ENCODE measurements around the gene KANK4.

Gene KANK4

DNA sequence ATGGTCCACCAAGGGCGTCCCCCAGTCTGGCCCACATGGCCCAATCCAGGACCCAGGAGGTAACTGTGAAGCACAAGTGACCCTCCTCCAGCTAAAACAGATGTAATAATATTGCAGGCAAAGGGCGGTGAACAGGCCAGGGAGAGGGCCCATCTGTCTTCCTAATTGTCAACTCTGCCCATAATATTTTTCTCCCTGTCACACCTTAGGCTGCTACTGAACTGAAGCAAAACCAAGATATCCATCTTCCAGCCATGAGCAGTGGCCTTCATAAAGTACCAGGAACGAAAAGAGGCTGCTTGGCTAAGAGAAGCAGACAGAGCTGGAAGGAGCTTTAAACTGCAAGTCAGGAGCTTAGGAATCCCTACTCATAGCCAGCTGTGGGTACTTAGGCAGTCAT lies 3.1 kb downstream of the KANK4 start:
- H3K9ac ChIP-seq (ENCODE audit: insufficient read length) = no peak overlapping the region
- no peak for DNase-seq (ENCODE audit: low read depth, low spot score)
- H3K27ac ChIP-seq = no peak overlapping the region
- no peaks in the 10 kb centered on the region for H3K36me3 ChIP-seq (ENCODE audit: insufficient read depth, low read length)
- H3K4me3 ChIP-seq = no peak overlapping the region
- no peaks in the 10 kb centered on the region for H3K9me3 ChIP-seq (ENCODE audit: low read depth, low read length)
- TF ChIP-seq FOXP2 (optimal IDR thresholded peaks at IDR 0.05; ENCODE audit: control extremely low read depth, extremely low read length, insufficient read depth) (no peak), POLR2AphosphoS5 (IDR thresholded peaks at IDR 0.05; ENCODE audit: borderline replicate concordance, low read depth, low read length) (no peak), EZH2 (IDR thresholded peaks at IDR 0.05) (no peak)

DNA sequence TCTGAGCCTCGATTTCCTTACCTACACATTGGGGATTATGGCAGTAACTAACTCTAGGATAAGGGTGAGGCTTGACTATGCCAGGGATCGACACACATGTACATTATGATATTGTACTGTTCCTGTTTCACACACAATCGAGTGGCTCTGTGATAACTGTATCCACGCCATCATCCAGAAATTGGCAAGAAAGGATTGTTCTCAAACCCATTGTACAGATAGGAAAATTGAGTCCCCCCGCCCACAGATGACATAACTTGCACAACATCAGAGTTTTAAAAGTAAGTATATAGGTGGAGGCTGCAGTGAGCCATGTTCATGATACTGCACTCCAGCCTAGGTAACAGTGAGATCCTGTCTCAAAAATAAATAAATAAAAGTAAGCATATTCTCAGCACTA lies 3.8 kb downstream of the KANK4 start:
- Histone ChIP-seq H3K27ac (no peak overlapping the region), H3K9ac (ENCODE audit: insufficient read length) (no peak overlapping the region), H3K9me3 (ENCODE audit: low read depth, low read length) (no peaks in the 10 kb centered on the region), H3K36me3 (ENCODE audit: insufficient read depth, low read length) (no peaks in the 10 kb centered on the region), H3K4me3 (no peak overlapping the region)
- DNase-seq (ENCODE audit: low read depth, low spot score) = no peak
- no peak for TF ChIP-seq EZH2 (IDR thresholded peaks at IDR 0.05)
- TF ChIP-seq POLR2AphosphoS5 (IDR thresholded peaks at IDR 0.05; ENCODE audit: borderline replicate concordance, low read depth, low read length) = no peak
- no peak for TF ChIP-seq FOXP2 (optimal IDR thresholded peaks at IDR 0.05; ENCODE audit: control extremely low read depth, extremely low read length, insufficient read depth)

DNA sequence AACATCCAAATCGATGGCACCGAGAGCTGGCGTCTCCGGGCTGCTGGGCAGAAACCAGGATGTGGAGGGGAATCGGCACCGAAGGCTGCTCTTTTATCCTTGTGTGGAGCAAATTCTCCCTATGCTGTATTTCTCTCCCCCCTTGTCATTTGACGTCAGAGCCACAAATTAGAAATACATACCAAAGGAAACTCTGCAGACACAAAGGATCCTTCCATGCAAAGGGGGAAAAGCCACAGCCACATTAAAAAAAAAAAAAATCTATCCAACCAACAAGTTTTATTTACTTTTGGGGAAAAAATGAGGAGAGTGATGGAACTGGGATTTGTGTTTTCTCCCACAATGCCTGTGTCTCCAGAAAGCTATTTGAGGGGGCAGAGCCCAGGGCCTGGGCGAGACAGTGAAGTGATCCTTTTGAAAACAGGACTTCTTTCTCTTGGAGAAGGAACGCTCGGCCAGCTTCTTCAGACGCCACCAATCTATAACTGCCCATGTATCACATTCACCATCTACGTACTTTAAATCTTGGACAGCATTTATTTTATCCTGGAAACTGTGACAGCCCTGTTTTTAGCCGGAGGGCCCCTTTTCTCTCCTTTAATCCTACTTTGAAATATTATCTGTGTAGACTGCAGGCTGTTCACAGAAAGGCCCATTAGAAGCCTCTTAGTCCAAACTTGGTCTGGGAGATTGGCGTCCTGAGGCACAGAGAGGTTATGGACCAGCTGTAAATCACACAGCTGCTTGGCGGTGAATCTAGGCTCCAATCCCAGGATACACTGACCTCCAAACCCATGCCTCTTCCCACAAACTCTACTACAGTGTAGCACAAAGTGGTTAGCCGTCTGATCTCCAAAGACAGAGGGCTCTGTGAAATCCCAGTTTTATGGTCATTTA lies 4.5 kb downstream of the KANK4 start:
- no peak for TF ChIP-seq POLR2AphosphoS5 (IDR thresholded peaks at IDR 0.05; ENCODE audit: borderline replicate concordance, low read depth, low read length)
- TF ChIP-seq FOXP2 (optimal IDR thresholded peaks at IDR 0.05; ENCODE audit: control extremely low read depth, extremely low read length, insufficient read depth) = no peak
- no peak for TF ChIP-seq EZH2 (IDR thresholded peaks at IDR 0.05)
- Histone ChIP-seq H3K36me3 (ENCODE audit: insufficient read depth, low read length) (no peaks in the 10 kb centered on the region), H3K9me3 (ENCODE audit: low read depth, low read length) (no peaks in the 10 kb centered on the region), H3K4me3 (no peak overlapping the region), H3K27ac (no peak overlapping the region), H3K9ac (ENCODE audit: insufficient read length) (no peak overlapping the region)
- DNase-seq (ENCODE audit: low read depth, low spot score) = no peak

DNA sequence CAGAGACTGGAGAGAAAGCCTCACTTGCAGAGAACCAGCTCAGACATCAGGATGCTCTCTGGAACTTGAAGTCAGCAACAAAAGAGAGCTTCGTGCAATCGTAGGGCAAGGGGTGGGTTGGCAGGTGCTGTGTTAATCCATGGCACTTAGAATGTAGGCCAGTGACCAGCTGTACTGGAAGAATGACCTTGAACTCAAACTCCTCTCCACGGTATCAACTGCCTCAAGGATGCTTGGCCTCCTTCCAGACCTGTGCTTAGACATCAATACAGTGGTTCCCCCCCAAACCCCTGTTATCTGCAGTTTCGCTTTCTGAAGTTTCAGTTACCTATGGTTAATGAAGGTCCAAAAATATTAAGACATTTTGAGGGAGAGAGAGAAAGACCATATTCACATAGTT lies 6.5 kb downstream of the KANK4 start:
- no peak overlapping the region for H3K27ac ChIP-seq
- no peak for TF ChIP-seq FOXP2 (optimal IDR thresholded peaks at IDR 0.05; ENCODE audit: control extremely low read depth, extremely low read length, insufficient read depth)
- TF ChIP-seq POLR2AphosphoS5 (IDR thresholded peaks at IDR 0.05; ENCODE audit: borderline replicate concordance, low read depth, low read length) = no peak
- TF ChIP-seq EZH2 (IDR thresholded peaks at IDR 0.05) = no peak
- no peak overlapping the region for H3K9ac ChIP-seq (ENCODE audit: insufficient read length)
- H3K4me3 ChIP-seq = no peak overlapping the region
- no peaks in the 10 kb centered on the region for H3K36me3 ChIP-seq (ENCODE audit: insufficient read depth, low read length)
- DNase-seq (ENCODE audit: low read depth, low spot score) = no peak
- no peaks in the 10 kb centered on the region for H3K9me3 ChIP-seq (ENCODE audit: low read depth, low read length)

DNA sequence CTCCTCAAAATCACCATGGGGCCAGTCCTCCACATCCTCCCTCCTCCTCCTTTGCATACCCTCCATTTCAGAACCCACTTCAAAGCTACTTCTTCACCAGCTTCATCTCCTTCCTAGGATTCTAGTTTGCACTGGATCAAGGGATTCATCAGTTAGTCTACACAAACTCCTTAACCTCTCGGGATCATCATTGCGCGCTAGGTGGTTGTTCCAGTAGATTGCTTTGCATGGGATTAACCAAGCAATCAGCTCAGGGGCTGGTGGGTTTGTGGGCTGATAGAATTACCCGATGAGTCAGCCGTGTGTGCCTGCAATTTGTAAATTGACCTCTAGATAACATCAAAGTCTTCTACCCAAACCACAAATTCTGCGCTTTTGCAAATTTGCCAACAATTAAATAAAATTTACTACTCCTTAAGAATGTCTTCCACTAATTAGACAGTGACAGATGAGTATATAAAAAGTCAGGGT lies 7.7 kb downstream of the KANK4 start:
- Histone ChIP-seq H3K9ac (ENCODE audit: insufficient read length) (no peak overlapping the region), H3K36me3 (ENCODE audit: insufficient read depth, low read length) (no peaks in the 10 kb centered on the region), H3K4me3 (no peak overlapping the region), H3K9me3 (ENCODE audit: low read depth, low read length) (no peaks in the 10 kb centered on the region), H3K27ac (no peak overlapping the region)
- DNase-seq (ENCODE audit: low read depth, low spot score) = peak; percentile 10
- TF ChIP-seq POLR2AphosphoS5 (IDR thresholded peaks at IDR 0.05; ENCODE audit: borderline replicate concordance, low read depth, low read length) = no peak; the same call in 1 of the 2 replicates
- no peak for TF ChIP-seq FOXP2 (optimal IDR thresholded peaks at IDR 0.05; ENCODE audit: control extremely low read depth, extremely low read length, insufficient read depth)
- no peak for TF ChIP-seq EZH2 (IDR thresholded peaks at IDR 0.05)

DNA sequence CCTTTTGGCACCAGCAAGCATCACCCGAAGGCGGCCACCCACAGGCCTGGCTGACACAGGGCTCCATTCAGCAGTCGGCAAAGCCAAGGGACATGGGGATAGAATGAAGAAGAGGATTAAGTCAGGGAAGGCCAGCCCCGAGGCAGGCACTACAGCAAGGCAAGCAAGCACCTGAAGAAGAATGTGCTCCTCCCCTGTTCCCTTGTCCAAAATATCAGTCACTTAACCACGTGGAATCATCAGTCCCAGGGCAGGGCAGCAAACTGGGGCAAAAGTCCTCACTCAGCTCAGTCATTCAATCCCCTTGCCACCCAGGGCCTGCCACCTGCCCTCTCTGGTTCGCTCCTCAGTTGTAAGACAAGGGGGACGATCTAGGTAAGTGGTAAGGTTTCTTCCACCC lies 9.3 kb downstream of the KANK4 start:
- Histone ChIP-seq H3K27ac (no peak overlapping the region), H3K36me3 (ENCODE audit: insufficient read depth, low read length) (no peaks in the 10 kb centered on the region), H3K9ac (ENCODE audit: insufficient read length) (no peak overlapping the region), H3K9me3 (ENCODE audit: low read depth, low read length) (no peaks in the 10 kb centered on the region), H3K4me3 (no peak overlapping the region)
- no peak for DNase-seq (ENCODE audit: low read depth, low spot score)
- no peak for TF ChIP-seq EZH2 (IDR thresholded peaks at IDR 0.05)
- no peak for TF ChIP-seq POLR2AphosphoS5 (IDR thresholded peaks at IDR 0.05; ENCODE audit: borderline replicate concordance, low read depth, low read length)
- no peak for TF ChIP-seq FOXP2 (optimal IDR thresholded peaks at IDR 0.05; ENCODE audit: control extremely low read depth, extremely low read length, insufficient read depth)

DNA sequence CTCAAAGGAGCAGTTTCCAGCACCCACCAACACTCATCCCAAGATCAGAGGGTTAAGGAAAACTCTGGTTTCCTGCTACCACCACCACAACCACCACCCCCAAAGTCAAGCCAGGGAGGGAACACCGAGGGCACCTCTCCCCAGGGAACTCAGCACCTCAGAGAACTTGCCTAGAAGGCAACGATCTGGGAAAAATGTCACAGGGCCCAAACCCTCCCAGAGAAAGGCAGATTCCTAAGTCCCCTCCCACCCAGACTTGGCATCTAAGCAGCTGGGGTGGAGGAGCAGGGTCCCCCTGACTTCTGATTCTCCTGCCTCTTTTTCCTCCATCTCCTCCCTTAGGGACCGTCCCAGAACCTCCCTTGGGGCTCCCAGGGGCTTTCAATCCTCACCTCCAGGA lies 10.6 kb downstream of the KANK4 start:
- H3K36me3 ChIP-seq (ENCODE audit: insufficient read depth, low read length) = no peaks in the 10 kb centered on the region
- H3K4me3 ChIP-seq = no peak overlapping the region
- DNase-seq (ENCODE audit: low read depth, low spot score) = no peak
- H3K9me3 ChIP-seq (ENCODE audit: low read depth, low read length) = no peaks in the 10 kb centered on the region
- no peak overlapping the region for H3K27ac ChIP-seq
- no peak overlapping the region for H3K9ac ChIP-seq (ENCODE audit: insufficient read length)
- no peak for TF ChIP-seq POLR2AphosphoS5 (IDR thresholded peaks at IDR 0.05; ENCODE audit: borderline replicate concordance, low read depth, low read length)
- no peak for TF ChIP-seq FOXP2 (optimal IDR thresholded peaks at IDR 0.05; ENCODE audit: control extremely low read depth, extremely low read length, insufficient read depth)
- no peak for TF ChIP-seq EZH2 (IDR thresholded peaks at IDR 0.05)

DNA sequence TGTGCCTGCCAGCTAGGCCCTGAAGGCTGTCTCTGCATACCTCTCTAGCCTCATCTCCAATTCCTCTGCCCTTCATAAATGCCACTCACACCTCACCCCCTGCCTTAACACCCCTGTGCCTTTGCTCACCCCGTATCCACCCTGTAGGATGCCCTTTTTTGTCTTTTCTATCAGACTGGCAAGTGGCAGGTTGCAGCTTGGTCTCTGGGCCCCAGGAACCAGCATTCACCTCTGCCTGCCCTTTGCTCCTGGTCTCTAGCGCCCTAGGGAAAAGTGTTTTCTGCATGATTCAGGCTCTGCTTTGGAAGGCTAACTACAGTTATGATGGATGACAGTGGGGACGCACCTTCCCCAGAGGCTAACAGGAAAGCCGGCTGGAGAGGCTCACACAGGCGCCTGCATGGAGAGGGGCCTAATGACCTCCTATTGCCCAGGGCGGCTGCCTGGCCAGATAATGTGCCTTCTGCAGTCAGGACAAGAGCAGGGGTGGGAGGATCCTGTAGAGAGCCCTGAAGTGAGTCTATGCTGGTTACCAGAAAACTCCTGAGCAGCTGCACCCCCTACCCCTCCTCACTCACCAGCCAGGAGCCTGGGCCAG lies 11.2 kb downstream of the KANK4 start:
- Histone ChIP-seq H3K9me3 (ENCODE audit: low read depth, low read length) (no peaks in the 10 kb centered on the region), H3K36me3 (ENCODE audit: insufficient read depth, low read length) (no peaks in the 10 kb centered on the region), H3K9ac (ENCODE audit: insufficient read length) (no peak overlapping the region), H3K4me3 (no peak overlapping the region), H3K27ac (no peak overlapping the region)
- TF ChIP-seq POLR2AphosphoS5 (IDR thresholded peaks at IDR 0.05; ENCODE audit: borderline replicate concordance, low read depth, low read length) (no peak), EZH2 (IDR thresholded peaks at IDR 0.05) (no peak), FOXP2 (optimal IDR thresholded peaks at IDR 0.05; ENCODE audit: control extremely low read depth, extremely low read length, insufficient read depth) (no peak)
- no peak for DNase-seq (ENCODE audit: low read depth, low spot score)

Data from SK-N-MC (cell line).